HepG2 (cell line): ENCODE measurements around the gene NFX1. TPM values are rescaled to one million over a fixed set of nuclear protein-coding genes. Genes with fewer than 3 reads are reported as not detected.
A peak's percentile ranks its signal among the peaks of the same experiment; 100 is the strongest.

ENCODE experiments used
- DZIP1 ChIP-seq: sonication (generic); formaldehyde crosslinking; IDR thresholded peaks from 2 replicates; pipeline ENCODE4 v1.5.0; 2020; ENCODE audit warnings: mild to moderate bottlenecking, missing genetic modification reagents
- FOXA1 ChIP-seq, 2 experiments: fragments of 450-650 bp in 1 of 2; sonication (generic) in 1 of 2; formaldehyde crosslinking in 1 of 2; IDR thresholded peaks; 2 replicates each; pipeline versions ENCODE4 v1.4.0 to v1.6.1; 2016 to 2020; ENCODE audit warnings: missing genetic modification reagents in 1 of 2
- GFI1 ChIP-seq: sonication (generic); formaldehyde crosslinking; IDR thresholded peaks from 2 replicates; pipeline ENCODE4 v1.5.0; 2020; ENCODE audit warnings: missing genetic modification reagents, mild to moderate bottlenecking, borderline replicate concordance
- HCFC1 ChIP-seq: fragments of 150-350 bp; IDR thresholded peaks from 2 replicates; pipeline ENCODE4 v1.6.1; 2014; ENCODE audit warnings: low read depth, low read length
- HOXA3 ChIP-seq: sonication (generic); formaldehyde crosslinking; IDR thresholded peaks from 2 replicates; pipeline ENCODE4 v1.5.0; 2020; ENCODE audit warnings: missing genetic modification reagents
- LRRFIP1 ChIP-seq: sonication (generic); formaldehyde crosslinking; conservative IDR thresholded peaks from 2 replicates; pipeline ENCODE4 v1.4.0; 2020; ENCODE audit warnings: missing genetic modification reagents
- MXD3 ChIP-seq: IDR thresholded peaks from 2 replicates; pipeline ENCODE4 v1.6.1; 2016; ENCODE audit warnings: mild to moderate bottlenecking, missing biosample characterization, missing genetic modification reagents
- NFATC3 ChIP-seq: sonication (generic); formaldehyde crosslinking; IDR thresholded peaks from 2 replicates; pipeline ENCODE4 v1.5.1; 2020; ENCODE audit warnings: mild to moderate bottlenecking, missing genetic modification reagents
- NFIB ChIP-seq: sonication (generic); formaldehyde crosslinking; IDR thresholded peaks from 2 replicates; pipeline ENCODE4 v1.9.0; 2021; ENCODE audit warnings: missing genetic modification reagents, mild to moderate bottlenecking, borderline replicate concordance
- PHF20 ChIP-seq: sonication (generic); formaldehyde crosslinking; IDR thresholded peaks from 2 replicates; pipeline ENCODE4 v1.5.0; 2020; ENCODE audit warnings: mild to moderate bottlenecking, missing genetic modification reagents
- TCF12 ChIP-seq, 2 experiments: fragments of 450-650 bp in 1 of 2; sonication (generic) in 1 of 2; formaldehyde crosslinking in 1 of 2; IDR thresholded peaks; 2 replicates each; pipeline versions ENCODE4 v1.6.1 to v1.8.0; 2017 to 2022; ENCODE audit warnings: antibody characterized with exemption in 1 of 2, mild to moderate bottlenecking in 1 of 2, missing genetic modification reagents in 1 of 2, moderate library complexity in 1 of 2
- ZBTB2 ChIP-seq: sonication (generic); formaldehyde crosslinking; IDR thresholded peaks from 2 replicates; pipeline ENCODE4 v1.8.0; 2022; ENCODE audit warnings: low read depth, missing genetic modification reagents
- ZFYVE20 ChIP-seq: sonication (generic); formaldehyde crosslinking; IDR thresholded peaks from 2 replicates; pipeline ENCODE4 v1.8.0; 2023; ENCODE audit warnings: low read depth, mild to moderate bottlenecking, moderate library complexity, missing genetic modification reagents, borderline replicate concordance
- ZNF207 ChIP-seq: fragments of 450-650 bp; IDR thresholded peaks from 2 replicates; pipeline ENCODE4 v1.6.1; 2016; ENCODE audit warnings: antibody characterized with exemption, borderline replicate concordance
- ZNF431 ChIP-seq: sonication (generic); formaldehyde crosslinking; IDR thresholded peaks from 2 replicates; pipeline ENCODE4 v1.9.0; 2022; ENCODE audit warnings: missing genetic modification reagents, low read depth, mild to moderate bottlenecking, borderline replicate concordance
- ZNF441 ChIP-seq: sonication (generic); formaldehyde crosslinking; IDR thresholded peaks from 2 replicates; pipeline ENCODE4 v1.7.0; 2021; ENCODE audit warnings: missing genetic modification reagents, borderline replicate concordance
- ZNF576 ChIP-seq: sonication (generic); formaldehyde crosslinking; IDR thresholded peaks from 2 replicates; pipeline ENCODE4 v1.4.0; 2020; ENCODE audit warnings: mild to moderate bottlenecking, missing genetic modification reagents
- ZNF713 ChIP-seq: sonication (generic); formaldehyde crosslinking; IDR thresholded peaks from 2 replicates; pipeline ENCODE4 v1.4.0; 2020; ENCODE audit warnings: mild to moderate bottlenecking, missing genetic modification reagents
- ZSCAN5A ChIP-seq: sonication (generic); formaldehyde crosslinking; IDR thresholded peaks from 2 replicates; pipeline ENCODE4 v1.8.0; 2022; ENCODE audit warnings: mild to moderate bottlenecking, missing genetic modification reagents, borderline replicate concordance
- polyA plus RNA-seq, 8 experiments: library from polyadenylated mRNA; depleted of rRNA in 3 of 8; stranded (reverse) in 7 of 8; unstranded in 1 of 8; fragments of >200 nt; fragmentation: Illumina TruSeq in 4 of 8; extraction: Trizol in 4 of 8; gene quantifications; 2 replicates each; pipeline versions ENCODE4 v1.2.1 to v1.2.3, GENCODE V29; 2011 to 2016; ENCODE audit warnings: low read depth in 4 of 8, missing spikeins in 1 of 8, mixed read lengths in 1 of 8; ENCODE audit not compliant: insufficient read depth in 1 of 8
- total RNA-seq, 5 experiments: library from RNA; depleted of rRNA; stranded (reverse); fragments of >200 nt; fragmentation: Illumina TruSeq; extraction: Trizol; gene quantifications; 2 replicates each; pipeline ENCODE4 v1.2.3, GENCODE V29; 2016; ENCODE audit warnings: low read depth in 1 of 5

NFX1 gene
- total and polyA plus RNA-seq, 2 of the 13 experiments (the other 11 are each of a cell fraction or from before 2014, with no cell fraction given), result 23.9 to 27.5 TPM

GRCh38 chr9:33264473-33265177 is 25.7 kb upstream of the NFX1 start, which contains the start of the genes BAG1 and CHMP5 (continued):
- TF ChIP-seq HCFC1 (peak; percentile 49; the same call in 1 of the 2 replicates), MXD3 (CRISPR knock-in tag) (0 out of 2 replicates have a peak, but pooled peaks have one; percentile 33), TCF12 (IDR thresholded peaks at IDR 0.05) (no peak), TCF12 (CRISPR knock-in tag; IDR thresholded peaks at IDR 0.05) (no peak), LRRFIP1 (no peak), DZIP1 (CRISPR knock-in tag) (no peak), ZNF713 (CRISPR knock-in tag) (0 out of 2 replicates have a peak, but pooled peaks have one; percentile 66), ZNF431 (no peak), FOXA1 (IDR thresholded peaks at IDR 0.05) (no peak), FOXA1 (CRISPR knock-in tag; IDR thresholded peaks at IDR 0.05) (peak; percentile 51), ZFYVE20 (no peak), ZNF441 (CRISPR knock-in tag) (0 out of 2 replicates have a peak, but pooled peaks have one; percentile 34), GFI1 (CRISPR knock-in tag) (peak; percentile 34; the same call in 1 of the 2 replicates), PHF20 (CRISPR knock-in tag) (peak; percentile 91), NFATC3 (CRISPR knock-in tag) (no peak), ZNF576 (CRISPR knock-in tag) (no peak), NFIB (CRISPR knock-in tag) (no peak), ZSCAN5A (CRISPR knock-in tag) (0 out of 2 replicates have a peak, but pooled peaks have one; percentile 16), ZNF207 (no peak), ZBTB2 (CRISPR knock-in tag) (0 out of 2 replicates have a peak, but pooled peaks have one; percentile 43), HOXA3 (0 out of 2 replicates have a peak, but pooled peaks have one; percentile 37)
